H1 (cell line): Measurements from ENCODE around the gene CEL. TPM values are rescaled to one million over a fixed set of nuclear protein-coding genes. Genes with fewer than 3 reads are reported as not detected.

ENCODE experiments used
- CTCF ChIA-PET: fragments of 300-600 bp; sonication (Branson Sonifier 250); formaldehyde crosslinking; loops from one replicate; lab custom pipeline; 2021; ENCODE audit not compliant: partially characterized antibody; lab: Charles Lee
- POLR2A ChIA-PET: fragments of 300-600 bp; sonication (Branson Sonifier 250); formaldehyde crosslinking; loops from one replicate; lab custom pipeline; 2021; ENCODE audit warnings: inconsistent platforms; ENCODE audit not compliant: partially characterized antibody; lab: Charles Lee
- DNase-seq, 2 experiments: peaks; one replicate each; pipeline versions ENCODE4 v3.0.0 to v3.0.0-alpha.2; 2010 to 2022; ENCODE audit warnings: low spot score in 2 of 2, low read depth in 1 of 2, mixed read lengths in 1 of 2
- FAIRE-seq: peaks from 2 replicates; lab custom pipeline; 2011; peaks lifted over from hg19 to GRCh38; lab: Jason Lieb, UNC
- H2AFZ ChIP-seq: 2 replicates; pipeline ENCODE4 v1.8.1; 2012; ENCODE audit warnings: low read length, inconsistent platforms
- H2AK5ac ChIP-seq: 2 replicates; pipeline ENCODE4 v1.6.1; 2013; ENCODE audit warnings: low read depth, low read length
- H2BK120ac ChIP-seq: replicated peaks from 2 replicates; pipeline ENCODE3; 2013; ENCODE audit warnings: low read depth, low read length, inconsistent platforms
- H2BK12ac ChIP-seq: 2 replicates; pipeline ENCODE4 v1.6.1; 2013; ENCODE audit warnings: low read depth, low read length
- H2BK15ac ChIP-seq: 2 replicates; pipeline ENCODE4 v1.6.1; 2013; ENCODE audit warnings: low read length
- H2BK20ac ChIP-seq: 2 replicates; pipeline ENCODE4 v1.6.1; 2013; ENCODE audit warnings: low read length
- H2BK5ac ChIP-seq: 2 replicates; pipeline ENCODE4 v1.6.1; 2013; ENCODE audit warnings: low read depth, low read length
- H3K14ac ChIP-seq: 2 replicates; pipeline ENCODE4 v1.6.1; 2013; ENCODE audit warnings: inconsistent platforms; ENCODE audit not compliant: insufficient read length
- H3K18ac ChIP-seq: 2 replicates; pipeline ENCODE4 v1.6.1; 2013; ENCODE audit warnings: low read length; ENCODE audit errors: extremely low read depth
- H3K23ac ChIP-seq: 2 replicates; pipeline ENCODE4 v1.6.1; 2013; ENCODE audit warnings: inconsistent platforms; ENCODE audit not compliant: insufficient read length
- H3K23me2 ChIP-seq: 2 replicates; pipeline ENCODE4 v1.6.1; 2013; ENCODE audit warnings: low read depth, low read length
- H3K27ac ChIP-seq: 2 replicates; pipeline ENCODE4 v1.6.1; 2011; ENCODE audit warnings: low read depth, low read length, inconsistent platforms
- H3K27me3 ChIP-seq, 4 experiments: replicated peaks in 1 of 4; 1 replicate in 1 of 4; 2 replicates in 3 of 4; pipeline versions ENCODE4 v1.6.1 to v1.8.1; 2011 to 2013; ENCODE audit warnings: low read length in 3 of 4, mild to moderate bottlenecking in 3 of 4, inconsistent platforms in 2 of 4, mixed read lengths in 2 of 4, moderate library complexity in 1 of 4; ENCODE audit not compliant: control insufficient read depth in 3 of 4, insufficient read depth in 3 of 4; ENCODE audit errors: extremely low read depth in 1 of 4
- H3K36me3 ChIP-seq, 4 experiments: 2 replicates each; pipeline versions ENCODE4 v1.6.1 to v1.8.1; 2011 to 2013; ENCODE audit warnings: mild to moderate bottlenecking in 4 of 4, low read length in 3 of 4, moderate library complexity in 2 of 4, control low read depth in 1 of 4, inconsistent platforms in 1 of 4; ENCODE audit not compliant: insufficient read depth in 4 of 4, control insufficient read depth in 2 of 4
- H3K4ac ChIP-seq: replicated peaks from 2 replicates; pipeline ENCODE3; 2013; ENCODE audit warnings: low read length, low read depth, mixed read lengths, inconsistent platforms; ENCODE audit not compliant: insufficient read length
- H3K4me1 ChIP-seq, 4 experiments: replicated peaks in 1 of 4; 1 replicate in 1 of 4; 2 replicates in 3 of 4; pipeline versions ENCODE4 v1.6.1 to v1.8.1; 2011 to 2013; ENCODE audit warnings: low read length in 3 of 4, inconsistent platforms in 2 of 4, mixed read lengths in 1 of 4; ENCODE audit not compliant: insufficient read depth in 4 of 4, control insufficient read depth in 3 of 4
- H3K4me2 ChIP-seq, 2 experiments: 2 replicates each; pipeline versions ENCODE4 v1.6.1 to v1.8.1; 2011 to 2013; ENCODE audit warnings: low read depth in 2 of 2, low read length in 2 of 2, control low read depth in 1 of 2, inconsistent platforms in 1 of 2, mild to moderate bottlenecking in 1 of 2; ENCODE audit not compliant: insufficient read depth in 1 of 2
- H3K4me3 ChIP-seq, 4 experiments: fragments of 200-600, 300-600 bp in 1 of 4; sonication (generic), shearing (Covaris generic), sonication (Bioruptor Twin) in 1 of 4; 2 replicates each; pipeline versions ENCODE4 v1.5.1 to v1.8.1; 2011 to 2016; ENCODE audit warnings: low read length in 4 of 4, low read depth in 3 of 4, control low read depth in 2 of 4, inconsistent platforms in 2 of 4, mild to moderate bottlenecking in 2 of 4, mixed read lengths in 1 of 4, moderate library complexity in 1 of 4; ENCODE audit not compliant: insufficient read depth in 2 of 4; ENCODE audit errors: extremely low read depth in 1 of 4
- H3K56ac ChIP-seq: replicated peaks from 2 replicates; pipeline ENCODE3; 2013; ENCODE audit warnings: low read depth, mild to moderate bottlenecking, mixed read lengths, low read length, inconsistent platforms; ENCODE audit not compliant: insufficient read length
- H3K79me1 ChIP-seq: 2 replicates; pipeline ENCODE4 v1.6.1; 2013; ENCODE audit warnings: low read depth, low read length, control low read depth
- H3K79me2 ChIP-seq, 2 experiments: 2 replicates each; pipeline versions ENCODE4 v1.6.1 to v1.8.1; 2012 to 2013; ENCODE audit warnings: low read length in 2 of 2, mild to moderate bottlenecking in 2 of 2, inconsistent platforms in 1 of 2; ENCODE audit not compliant: insufficient read depth in 2 of 2, control insufficient read depth in 1 of 2
- H3K9ac ChIP-seq, 4 experiments: replicated peaks in 1 of 4; 1 replicate in 1 of 4; 2 replicates in 3 of 4; pipeline versions ENCODE4 v1.6.1 to v1.8.1; 2011 to 2013; ENCODE audit warnings: low read depth in 3 of 4, low read length in 3 of 4, control low read depth in 2 of 4, mild to moderate bottlenecking in 2 of 4, moderate library complexity in 2 of 4, inconsistent platforms in 1 of 4; ENCODE audit errors: extremely low read depth in 1 of 4
- H3K9me3 ChIP-seq, 2 experiments: 2 replicates each; pipeline versions ENCODE4 v1.6.1 to v1.8.1; 2012 to 2013; ENCODE audit warnings: mild to moderate bottlenecking in 2 of 2, moderate library complexity in 2 of 2, control low read depth in 1 of 2, inconsistent platforms in 1 of 2, low read depth in 1 of 2, low read length in 1 of 2, mixed read lengths in 1 of 2; ENCODE audit not compliant: insufficient read depth in 2 of 2
- H4K20me1 ChIP-seq, 2 experiments: replicated peaks in 1 of 2; 2 replicates each; pipeline versions ENCODE3 to v1.8.1; 2011 to 2013; ENCODE audit warnings: inconsistent platforms in 2 of 2, low read length in 2 of 2, mild to moderate bottlenecking in 1 of 2; ENCODE audit not compliant: insufficient read depth in 2 of 2, control insufficient read depth in 1 of 2
- H4K5ac ChIP-seq: 2 replicates; pipeline ENCODE4 v1.6.1; 2013; ENCODE audit warnings: low read length, low read depth, mixed read lengths, inconsistent platforms; ENCODE audit not compliant: insufficient read length
- H4K8ac ChIP-seq: 2 replicates; pipeline ENCODE4 v1.8.0; 2013; ENCODE audit warnings: mild to moderate bottlenecking, moderate library complexity, low read length, inconsistent platforms; ENCODE audit not compliant: insufficient read depth; ENCODE audit errors: extremely low read depth
- H4K91ac ChIP-seq: replicated peaks from 2 replicates; pipeline ENCODE3; 2013; ENCODE audit warnings: low read length, mixed read lengths, inconsistent platforms; ENCODE audit not compliant: insufficient read length
- ATF2 ChIP-seq: IDR thresholded peaks from 2 replicates; pipeline ENCODE4 v1.6.1; 2012; ENCODE audit warnings: low read length, inconsistent platforms
- ATF3 ChIP-seq: IDR thresholded peaks from 2 replicates; pipeline ENCODE4 v1.6.1; 2011; ENCODE audit warnings: low read depth, mild to moderate bottlenecking, low read length; ENCODE audit not compliant: insufficient read depth
- BACH1 ChIP-seq: IDR thresholded peaks from 2 replicates; pipeline ENCODE4 v1.6.1; 2012; ENCODE audit warnings: low read length, improper control_type of control experiment
- GTF2F1 ChIP-seq: IDR thresholded peaks from 2 replicates; pipeline ENCODE4 v1.6.1; 2012; ENCODE audit warnings: low read depth, low read length, improper control_type of control experiment, borderline replicate concordance
- HDAC2 ChIP-seq, 2 experiments: fragments of 300-600 bp in 1 of 2; sonication (generic) in 1 of 2; IDR thresholded peaks; 2 replicates each; pipeline ENCODE4 v1.6.1; 2011 to 2012; ENCODE audit warnings: low read depth in 2 of 2, low read length in 2 of 2, mild to moderate bottlenecking in 2 of 2, moderate library complexity in 2 of 2, borderline replicate concordance in 1 of 2, inconsistent platforms in 1 of 2
- HDAC6 ChIP-seq: IDR thresholded peaks from one replicate; pipeline ENCODE4 v1.7.1; 2012; ENCODE audit warnings: low read depth, mild to moderate bottlenecking, inconsistent platforms, low read length, moderate library complexity
- POU5F1 ChIP-seq: IDR thresholded peaks from 2 replicates; pipeline ENCODE4 v1.6.1; 2011; ENCODE audit warnings: low read depth, mild to moderate bottlenecking, low read length, moderate library complexity
- SIRT6 ChIP-seq: IDR thresholded peaks from one replicate; pipeline ENCODE4 v1.7.1; 2012; ENCODE audit warnings: low read length, inconsistent platforms
- USF2 ChIP-seq: IDR thresholded peaks from 2 replicates; pipeline ENCODE4 v1.6.1; 2011; ENCODE audit warnings: low read length, improper control_type of control experiment
- WGBS, 2 experiments: shearing (Covaris generic) in 1 of 2; methylation state at CpG; one replicate each; pipeline versions ENCODE4 v1.1.6 to v1.1.7; 2013 to 2015; ENCODE audit warnings: low lambda C conversion rate in 2 of 2, mixed read lengths in 2 of 2, inconsistent platforms in 1 of 2, low coverage in 1 of 2, missing lambda C conversion rate in 1 of 2; ENCODE audit not compliant: insufficient replicate concordance in 2 of 2, insufficient coverage in 1 of 2, insufficient read length in 1 of 2; ENCODE audit errors: extremely low coverage in 1 of 2, missing lambda C conversion rate in 1 of 2; 5-methylcytosine and 5-hydroxymethylcytosine counted together
- polyA plus RNA-seq, 7 experiments: library from polyadenylated mRNA; depleted of rRNA in 3 of 7; stranded (reverse) in 5 of 7; unstranded in 2 of 7; fragments of >200 nt in 5 of 7; fragments of 200-250 nt in 2 of 7; gene quantifications; 1 replicate in 5 of 7; 2 replicates in 1 of 7; 4 replicates in 1 of 7; pipeline versions ENCODE4 v1.2.1 to v1.2.3, GENCODE V29; 2011 to 2013; ENCODE audit warnings: missing spikeins in 2 of 7, mixed read lengths in 2 of 7
- total RNA-seq: library from RNA; stranded (reverse); fragmentation: NEBNext Ultra II Directional; extraction: Animal tissue kit (Norgen Biotek cat#: 25700); gene quantifications from 2 replicates; pipeline ENCODE4 v1.2.1, GENCODE V29; 2021

The CEL gene
- total and polyA plus RNA-seq, 2 of the 8 experiments (the other 6 are each of a cell fraction or from before 2014, with no cell fraction given) = 1.8 to 3.4 TPM

- Histone ChIP-seq H2BK15ac (no peak overlapping the region), H2AFZ (no peak overlapping the region), H4K8ac (no peak overlapping the region), H3K27me3 (no peaks in the 10 kb centered on the region), H3K4ac (no peak overlapping the region), H3K79me1 (no peaks in the 10 kb centered on the region), H2BK12ac (no peak overlapping the region), H2BK120ac (no peak overlapping the region), H3K27ac (no peak overlapping the region), H3K79me2 (no peaks in the 10 kb centered on the region), H3K56ac (no peak overlapping the region), H3K36me3 (peaks cover 0 to 29% (median 8%) of the 10 kb centered on the region in 4 experiments; a peak in 6 of 8 replicates), H3K18ac (no peak overlapping the region), H3K23me2 (no peaks in the 10 kb centered on the region), H2AK5ac (no peak overlapping the region), H3K9ac (no peak overlapping the region), H3K4me1 (no peaks in the 10 kb centered on the region), H2BK20ac (no peak overlapping the region), H3K4me2 (no peak overlapping the region), H2BK5ac (no peak overlapping the region), H4K91ac (no peak overlapping the region), H3K9me3 (peaks cover 11 to 13% of the 10 kb centered on the region in 2 experiments; a peak in 3 of 4 replicates), H4K20me1 (peaks cover 2 to 7% of the 10 kb centered on the region in 2 experiments), H3K14ac (no peak overlapping the region), H3K4me3 (no peak overlapping the region), H3K23ac (no peak overlapping the region), H4K5ac (no peak overlapping the region)
- 91% methylated on average over 16 of the region's 16 CpGs; no CpG with 5 or more reads in 1 of the 2 experiments for WGBS, 2 experiments
- ChIA-PET CTCF (interaction anchor here (1.2 to 2.8 kb wide), 4 partner anchors 10 to 48 kb away, joined by 3 to 11 read pairs (median 6); no protein-coding TSS in a partner anchor), POLR2A (interaction anchor here (0.6 kb wide), 1 partner anchor 346 kb away, joined by 4 read pairs; no protein-coding TSS in a partner anchor)
- no peak for DNase-seq
- no peak for FAIRE-seq
- TF ChIP-seq BACH1 (no peak), HDAC6 (no peak), SIRT6 (no peak), USF2 (no peak), ATF3 (no peak), ATF2 (no peak), GTF2F1 (no peak), HDAC2 (IDR thresholded peaks at IDR 0.05; ENCODE audit: borderline replicate concordance in 1 of 2, low read depth in 2 of 2, low read length in 2 of 2) (no peak), POU5F1 (no peak)
These were observed 36.4 kb downstream of the CEL start for GRCh38 chr9:133098104-133098754.
